ENCODE results near the gene DGKZ. TPM values are rescaled to one million over a fixed set of nuclear protein-coding genes. Genes with fewer than 3 reads are reported as not detected.

Gene DGKZ
- total and polyA plus RNA-seq, 2 experiments from 2014 or later: 45.1 to 170 TPM

- TF ChIP-seq ZNF462 (CRISPR knock-in tag; IDR thresholded peaks at IDR 0.05) (no peak), POLR2AphosphoS5 (IDR thresholded peaks at IDR 0.05; ENCODE audit: low read depth) (no peak), ZNF331 (CRISPR knock-in tag; IDR thresholded peaks at IDR 0.05; ENCODE audit: low read depth) (no peak)
- TF ChIP-seq, protein P1, sequence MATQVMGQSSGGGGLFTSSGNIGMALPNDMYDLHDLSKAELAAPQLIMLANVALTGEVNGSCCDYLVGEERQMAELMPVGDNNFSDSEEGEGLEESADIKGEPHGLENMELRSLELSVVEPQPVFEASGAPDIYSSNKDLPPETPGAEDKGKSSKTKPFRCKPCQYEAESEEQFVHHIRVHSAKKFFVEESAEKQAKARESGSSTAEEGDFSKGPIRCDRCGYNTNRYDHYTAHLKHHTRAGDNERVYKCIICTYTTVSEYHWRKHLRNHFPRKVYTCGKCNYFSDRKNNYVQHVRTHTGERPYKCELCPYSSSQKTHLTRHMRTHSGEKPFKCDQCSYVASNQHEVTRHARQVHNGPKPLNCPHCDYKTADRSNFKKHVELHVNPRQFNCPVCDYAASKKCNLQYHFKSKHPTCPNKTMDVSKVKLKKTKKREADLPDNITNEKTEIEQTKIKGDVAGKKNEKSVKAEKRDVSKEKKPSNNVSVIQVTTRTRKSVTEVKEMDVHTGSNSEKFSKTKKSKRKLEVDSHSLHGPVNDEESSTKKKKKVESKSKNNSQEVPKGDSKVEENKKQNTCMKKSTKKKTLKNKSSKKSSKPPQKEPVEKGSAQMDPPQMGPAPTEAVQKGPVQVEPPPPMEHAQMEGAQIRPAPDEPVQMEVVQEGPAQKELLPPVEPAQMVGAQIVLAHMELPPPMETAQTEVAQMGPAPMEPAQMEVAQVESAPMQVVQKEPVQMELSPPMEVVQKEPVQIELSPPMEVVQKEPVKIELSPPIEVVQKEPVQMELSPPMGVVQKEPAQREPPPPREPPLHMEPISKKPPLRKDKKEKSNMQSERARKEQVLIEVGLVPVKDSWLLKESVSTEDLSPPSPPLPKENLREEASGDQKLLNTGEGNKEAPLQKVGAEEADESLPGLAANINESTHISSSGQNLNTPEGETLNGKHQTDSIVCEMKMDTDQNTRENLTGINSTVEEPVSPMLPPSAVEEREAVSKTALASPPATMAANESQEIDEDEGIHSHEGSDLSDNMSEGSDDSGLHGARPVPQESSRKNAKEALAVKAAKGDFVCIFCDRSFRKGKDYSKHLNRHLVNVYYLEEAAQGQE (IDR thresholded peaks at IDR 0.05; ENCODE audit: unreplicated experiment): no peak
These were observed 50.3 kb downstream of the DGKZ start (continued) for GRCh38 chr11:46397526-46397925.

All from GM23338 (cell line).